Panc1 (cell line): Measurements from ENCODE around the gene MSI2. TPM values are rescaled to one million over a fixed set of nuclear protein-coding genes. Genes with fewer than 3 reads are reported as not detected.

Experiments
- ATAC-seq: fragments of 200-7000 bp; cut with Tn5 transposase; 2 replicates; pipeline ENCODE4 v1.9.1; 2020; ENCODE audit warnings: mild to moderate bottlenecking, moderate library complexity
- BruUV-seq: library from RNA; stranded (reverse); fragments of 400-500 nt; replicated peaks from 2 replicates; lab custom pipeline; 2021; lab: Mats Ljungman, UMichigan
- CTCF ChIA-PET: fragments of 300-600 bp; sonication (Branson Sonifier 250); formaldehyde crosslinking; loops from one replicate; lab custom pipeline; 2022; ENCODE audit warnings: antibody characterized with exemption; lab: Charles Lee
- POLR2A ChIA-PET: fragments of 300-600 bp; sonication (Branson Sonifier 250); formaldehyde crosslinking; loops from one replicate; lab custom pipeline; 2022; ENCODE audit warnings: antibody characterized with exemption; lab: Charles Lee
- DNase-seq: peaks from one replicate; pipeline ENCODE4 v3.0.0-alpha.2; 2010; ENCODE audit warnings: low read depth, low spot score
- H3K27ac ChIP-seq: 2 replicates; pipeline ENCODE4 v1.5.1; 2011; ENCODE audit warnings: mild to moderate bottlenecking, low read length, inconsistent platforms
- H3K27me3 ChIP-seq: fragments of 200-500 bp; sonication (Bioruptor generic); 2 replicates; pipeline ENCODE4 v1.6.0; 2014; ENCODE audit warnings: low read length, inconsistent platforms; ENCODE audit not compliant: control insufficient read depth, insufficient read depth
- H3K36me3 ChIP-seq: fragments of 200-500 bp; sonication (Bioruptor generic); 2 replicates; pipeline ENCODE4 v1.5.1; 2014; ENCODE audit warnings: inconsistent platforms, mild to moderate bottlenecking, low read length, moderate library complexity; ENCODE audit not compliant: control insufficient read depth, insufficient read depth
- H3K4me1 ChIP-seq: 2 replicates; pipeline ENCODE4 v1.5.1; 2011; ENCODE audit warnings: inconsistent platforms, mild to moderate bottlenecking, low read length, moderate library complexity; ENCODE audit not compliant: control insufficient read depth, insufficient read depth
- H3K4me3 ChIP-seq, 2 experiments: 2 replicates each; pipeline ENCODE4 v1.5.1; 2011 to 2012; ENCODE audit warnings: low read depth in 2 of 2, low read length in 2 of 2, mild to moderate bottlenecking in 2 of 2, inconsistent platforms in 1 of 2, moderate library complexity in 1 of 2
- H3K9me3 ChIP-seq: fragments of 200-500 bp; sonication (Bioruptor generic); 2 replicates; pipeline ENCODE4 v1.5.1; 2014; ENCODE audit warnings: low read depth, mild to moderate bottlenecking, inconsistent platforms, low read length, moderate library complexity; ENCODE audit not compliant: control insufficient read depth, insufficient read depth
- CTCF ChIP-seq: fragments of 450-650 bp; IDR thresholded peaks from 2 replicates; pipeline ENCODE4 v1.5.1; 2017; ENCODE audit warnings: mild to moderate bottlenecking
- POLR2AphosphoS5 ChIP-seq: IDR thresholded peaks from 2 replicates; pipeline ENCODE4 v1.6.1; 2012; ENCODE audit warnings: mild to moderate bottlenecking, low read depth, low read length, moderate library complexity
- REST ChIP-seq, 2 experiments: IDR thresholded peaks; 2 replicates each; pipeline ENCODE4 v1.6.1; 2011 to 2012; ENCODE audit warnings: low read depth in 2 of 2, control low read depth in 1 of 2, low read length in 1 of 2, mild to moderate bottlenecking in 1 of 2, moderate library complexity in 1 of 2; ENCODE audit not compliant: insufficient read depth in 1 of 2
- SIN3A ChIP-seq: IDR thresholded peaks from 2 replicates; pipeline ENCODE4 v1.6.1; 2012; ENCODE audit warnings: low read depth, mild to moderate bottlenecking, low read length, moderate library complexity, borderline replicate concordance; ENCODE audit not compliant: insufficient read depth
- TCF7L2 ChIP-seq: IDR thresholded peaks from 2 replicates; pipeline ENCODE4 v1.6.1; 2011; ENCODE audit warnings: mild to moderate bottlenecking, low read depth, low read length, inconsistent platforms
- in situ Hi-C: cut with HindIII; loops from 2 replicates; pipeline ENCODE4 v1.10.0; 2016; ENCODE audit warnings: low sequenced_read_pairs, low pct_unique_long_range_greater_than_20kb
- intact Hi-C: fragments of 100-400 bp; cut with micrococcal nuclease; formaldehyde crosslinking; loops from one replicate; pipeline ENCODE4 v1.10.0; 2022; ENCODE audit not compliant: unreplicated experiment
- total RNA-seq: library from RNA; stranded (reverse); gene quantifications from one replicate; pipeline ENCODE4 v1.2.1, GENCODE V29; 2021; ENCODE audit not compliant: unreplicated experiment

The MSI2 gene
- total RNA-seq, 1 experiment from 2014 or later, result 38.5 TPM

GRCh38 chr17:57391076-57391825, 134.9 kb downstream of the MSI2 start:
- Histone ChIP-seq H3K27me3 (no peaks in the 10 kb centered on the region), H3K4me3 (no peak overlapping the region), H3K9me3 (no peaks in the 10 kb centered on the region), H3K36me3 (no peaks in the 10 kb centered on the region), H3K27ac (no peak overlapping the region), H3K4me1 (no peaks in the 10 kb centered on the region)
- ChIA-PET CTCF (no interaction called here), POLR2A (interaction anchor here (0.6 kb wide), 1 partner anchor 49 kb away, joined by 3 read pairs; no protein-coding TSS in a partner anchor)
- DNase-seq (no peak), ATAC-seq (no peak)
- TF ChIP-seq CTCF, result no peak
- TF ChIP-seq POLR2AphosphoS5, result no peak
- no peak for TF ChIP-seq REST (IDR thresholded peaks at IDR 0.05; ENCODE audit: insufficient read depth in 1 of 2, low read depth in 2 of 2, low read length in 1 of 2)
- TF ChIP-seq TCF7L2, result no peak
- TF ChIP-seq SIN3A, result no peak
- BruUV-seq, result no TSS peak
- intact Hi-C loops (no loop called here), in situ Hi-C loops (no loop called here)

GRCh38 chr17:57391857-57392471, 135.6 kb downstream of the MSI2 start:
- no peaks in the 10 kb centered on the region for H3K36me3 ChIP-seq
- ChIA-PET POLR2A (no interaction called here), CTCF (no interaction called here)
- H3K4me1 ChIP-seq, result no peaks in the 10 kb centered on the region
- ATAC-seq, result no peak
- intact Hi-C loops, result no loop called here
- H3K27ac ChIP-seq, result no peak overlapping the region
- H3K27me3 ChIP-seq, result no peaks in the 10 kb centered on the region
- H3K4me3 ChIP-seq, result no peak overlapping the region
- in situ Hi-C loops, result no loop called here
- TF ChIP-seq POLR2AphosphoS5 (no peak), CTCF (no peak), REST (IDR thresholded peaks at IDR 0.05; ENCODE audit: insufficient read depth in 1 of 2, low read depth in 2 of 2, low read length in 1 of 2) (no peak), TCF7L2 (no peak), SIN3A (no peak)
- no peaks in the 10 kb centered on the region for H3K9me3 ChIP-seq
- BruUV-seq, result no TSS peak
- no peak for DNase-seq
